DMS114 treated with DMSO at 0.1 percent for 48 hours (cell line): ENCODE measurements around the gene IGLL1.
"Not testable (repeated sequence)": the region's sequence is repeated elsewhere in the genome, so short reads cannot be mapped to it uniquely, and the experiment has no call there.

Experiments
- DNase-seq: peaks from one replicate; lab custom pipeline; 2025; ENCODE audit not compliant: unreplicated experiment; lab: John Stamatoyannopoulos, UW

The IGLL1 gene

DNA sequence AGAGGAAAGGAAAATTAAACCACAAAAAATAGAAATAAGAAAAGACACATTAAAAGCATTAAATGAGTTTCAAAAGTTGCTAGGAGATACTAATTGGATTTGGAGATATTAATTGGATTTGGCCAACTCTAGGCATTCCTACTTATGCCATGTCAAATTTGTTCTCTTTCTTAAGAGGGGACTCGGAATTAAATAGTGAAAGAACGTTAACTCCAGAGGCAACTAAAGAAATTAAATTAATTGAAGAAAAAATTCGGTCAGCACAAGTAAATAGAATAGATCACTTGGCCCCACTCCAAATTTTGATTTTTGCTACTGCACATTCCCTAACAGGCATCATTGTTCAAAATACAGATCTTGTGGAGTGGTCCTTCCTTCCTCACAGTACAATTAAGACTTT is 37.7 kb downstream of the IGLL1 start:
- not testable (repeated sequence) for DNase-seq

DNA sequence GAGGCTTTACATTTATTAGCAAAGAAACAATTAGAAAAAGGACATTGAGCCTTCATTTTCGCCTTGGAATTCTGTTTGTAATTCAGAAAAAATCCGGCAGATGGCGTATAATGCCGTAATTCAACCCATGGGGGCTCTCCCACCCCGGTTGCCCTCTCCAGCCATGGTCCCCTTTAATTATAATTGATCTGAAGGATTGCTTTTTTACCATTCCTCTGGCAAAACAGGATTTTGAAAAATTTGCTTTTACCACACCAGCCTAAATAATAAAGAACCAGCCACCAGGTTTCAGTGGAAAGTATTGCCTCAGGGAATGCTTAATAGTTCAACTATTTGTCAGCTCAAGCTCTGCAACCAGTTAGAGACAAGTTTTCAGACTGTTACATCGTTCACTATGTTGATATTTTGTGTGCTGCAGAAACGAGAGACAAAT is 38.2 kb downstream of the IGLL1 start:
- DNase-seq, result not testable (repeated sequence)

DNA sequence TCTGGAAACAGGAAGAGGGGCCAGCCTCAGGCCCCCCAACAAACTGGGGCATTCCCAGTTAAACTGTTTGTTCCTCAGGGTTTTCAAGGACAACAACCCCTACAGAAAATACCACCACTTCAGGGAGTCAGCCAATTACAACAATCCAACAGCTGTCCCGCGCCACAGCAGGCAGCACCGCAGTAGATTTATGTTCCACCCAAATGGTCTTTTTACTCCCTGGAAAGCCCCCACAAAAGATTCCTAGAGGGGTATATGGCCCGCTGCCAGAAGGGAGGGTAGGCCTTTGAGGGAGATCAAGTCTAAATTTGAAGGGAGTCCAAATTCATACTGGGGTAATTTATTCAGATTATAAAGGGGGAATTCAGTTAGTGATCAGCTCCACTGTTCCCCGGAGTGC is 39.3 kb downstream of the IGLL1 start:
- DNase-seq, result not testable (repeated sequence)

GRCh38 chr22:23539839-23540198 is 40.3 kb downstream of the IGLL1 start:
- DNase-seq, result not testable (repeated sequence)

DNA sequence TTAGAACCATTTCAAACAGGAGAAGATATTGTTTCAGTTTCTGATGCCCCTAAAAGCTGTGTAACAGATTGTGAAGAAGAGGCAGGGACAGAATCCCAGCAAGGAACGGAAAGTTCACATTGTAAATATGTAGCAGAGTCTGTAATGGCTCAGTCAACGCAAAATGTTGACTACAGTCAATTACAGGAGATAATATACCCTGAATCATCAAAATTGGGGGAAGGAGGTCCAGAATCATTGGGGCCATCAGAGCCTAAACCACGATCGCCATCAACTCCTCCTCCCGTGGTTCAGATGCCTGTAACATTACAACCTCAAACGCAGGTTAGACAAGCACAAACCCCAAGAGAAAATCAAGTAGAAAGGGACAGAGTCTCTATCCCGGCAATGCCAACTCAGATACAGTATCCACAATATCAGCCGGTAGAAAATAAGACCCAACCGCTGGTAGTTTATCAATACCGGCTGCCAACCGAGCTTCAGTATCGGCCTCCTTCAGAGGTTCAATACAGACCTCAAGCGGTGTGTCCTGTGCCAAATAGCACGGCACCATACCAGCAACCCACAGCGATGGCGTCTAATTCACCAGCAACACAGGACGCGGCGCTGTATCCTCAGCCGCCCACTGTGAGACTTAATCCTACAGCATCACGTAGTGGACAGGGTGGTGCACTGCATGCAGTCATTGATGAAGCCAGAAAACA is 40.8 kb downstream of the IGLL1 start:
- DNase-seq, result peak; percentile 67

- DNase-seq, result not testable (repeated sequence)
Measured at GRCh38 chr22:23538696-23539030, 41.4 kb downstream of the IGLL1 start.

- DNase-seq, result not testable (repeated sequence)
Measured at GRCh38 chr22:23537830-23538695, 42.0 kb downstream of the IGLL1 start.

- DNase-seq, result no peak
Measured at GRCh38 chr22:23537416-23537815, 42.7 kb downstream of the IGLL1 start.

DNA sequence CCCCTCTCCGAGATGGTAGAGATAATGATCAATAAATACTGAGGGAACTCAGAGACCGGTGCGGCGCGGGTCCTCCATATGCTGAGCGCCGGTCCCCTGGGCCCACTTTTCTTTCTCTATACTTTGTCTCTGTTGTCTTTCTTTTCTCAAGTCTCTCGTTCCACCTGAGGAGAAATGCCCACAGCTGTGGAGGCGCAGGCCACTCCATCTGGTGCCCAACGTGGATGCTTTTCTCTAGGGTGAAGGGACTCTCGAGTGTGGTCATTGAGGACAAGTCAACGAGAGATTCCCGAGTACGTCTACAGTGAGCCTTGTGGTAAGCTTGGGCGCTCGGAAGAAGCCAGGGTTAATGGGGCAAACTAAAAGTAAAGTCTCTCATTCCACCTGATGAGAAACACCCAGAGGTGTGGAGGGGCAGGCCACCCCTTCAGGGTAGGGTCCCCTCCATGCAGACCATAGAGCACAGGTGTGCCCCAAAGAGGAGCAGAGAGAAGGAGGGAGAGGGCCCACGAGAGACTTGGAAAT is 43.2 kb downstream of the IGLL1 start:
- DNase-seq, result no peak

DNA sequence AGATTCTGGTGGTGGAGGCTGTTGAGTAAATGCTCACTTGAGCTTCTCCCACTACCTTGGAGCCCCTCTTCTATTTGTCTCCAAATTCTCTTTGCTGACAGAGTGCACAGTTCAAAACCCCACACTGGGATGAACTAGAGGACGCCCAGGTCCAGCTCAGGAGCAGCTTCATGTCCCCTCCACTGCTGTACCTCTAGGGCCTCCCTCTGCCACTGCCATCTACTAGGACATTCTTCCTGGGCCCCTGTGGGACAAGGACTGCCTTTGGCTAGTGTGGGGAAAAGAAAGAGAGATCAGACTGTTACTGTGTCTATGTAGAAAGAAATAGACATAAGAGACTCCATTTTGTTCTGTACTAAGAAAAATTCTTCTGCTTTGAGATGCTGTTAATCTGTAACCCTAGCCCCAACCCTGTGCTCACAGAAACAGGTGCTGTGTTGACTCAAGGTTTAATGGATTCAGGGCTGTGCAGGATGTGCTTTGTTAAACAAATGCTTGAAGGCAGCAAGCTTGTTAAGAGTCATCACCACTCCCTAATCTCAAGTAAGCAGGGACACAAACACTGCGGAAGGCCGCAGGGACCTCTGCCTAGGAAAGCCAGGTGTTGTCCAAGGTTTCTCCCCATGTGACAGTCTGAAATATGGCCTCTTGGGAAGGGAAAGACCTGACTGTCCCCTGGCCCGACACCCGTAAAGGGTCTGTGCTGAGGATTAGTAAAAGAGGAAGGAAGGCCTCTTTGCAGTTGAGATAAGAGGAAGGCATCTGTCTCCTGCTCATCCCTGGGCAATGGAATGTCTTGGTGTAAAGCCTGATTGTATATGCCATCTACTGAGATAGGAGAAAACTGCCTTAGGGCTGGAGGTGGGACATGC is 44.1 kb downstream of the IGLL1 start:
- DNase-seq, result not testable (repeated sequence)

GRCh38 chr22:23534851-23535717 is 45.0 kb downstream of the IGLL1 start:
- no peak for DNase-seq

DNA sequence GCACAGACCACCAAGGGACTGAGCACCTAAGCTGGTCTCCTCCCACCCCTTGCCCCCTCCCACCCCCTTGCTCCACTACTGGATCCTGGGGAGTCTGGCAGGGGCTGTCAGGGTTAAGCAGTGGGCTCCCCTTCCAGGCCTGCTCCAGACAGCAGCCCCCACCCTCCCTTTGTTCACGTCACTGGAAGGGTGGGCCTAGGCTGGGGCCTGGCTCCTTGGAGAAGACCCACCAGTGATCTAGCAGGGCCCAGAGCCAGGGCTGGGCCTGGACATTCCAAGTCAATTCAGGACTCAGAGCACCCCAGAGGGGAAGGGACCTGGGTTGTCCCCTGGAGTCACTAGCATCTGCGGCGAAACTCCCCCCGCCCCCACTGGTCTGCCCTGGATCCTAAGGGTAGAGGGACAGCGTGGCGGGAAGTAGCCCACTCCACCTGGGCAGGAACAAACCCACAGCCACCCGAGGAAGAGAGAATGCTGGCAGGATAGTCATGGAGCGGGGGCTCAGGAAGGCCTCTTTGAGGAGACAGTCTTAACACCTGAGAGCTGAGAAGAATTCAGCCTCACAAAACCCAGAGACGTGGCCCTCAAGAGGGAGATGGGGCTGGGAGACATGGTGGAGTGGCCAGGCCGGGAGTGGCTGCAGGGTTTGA is 45.8 kb downstream of the IGLL1 start:
- DNase-seq, result no peak

- no peak for DNase-seq
Measured at GRCh38 chr22:23533771-23534191, 46.3 kb downstream of the IGLL1 start.

- DNase-seq, result peak; percentile 15
Measured at GRCh38 chr22:23533328-23533762, 46.7 kb downstream of the IGLL1 start.

DNA sequence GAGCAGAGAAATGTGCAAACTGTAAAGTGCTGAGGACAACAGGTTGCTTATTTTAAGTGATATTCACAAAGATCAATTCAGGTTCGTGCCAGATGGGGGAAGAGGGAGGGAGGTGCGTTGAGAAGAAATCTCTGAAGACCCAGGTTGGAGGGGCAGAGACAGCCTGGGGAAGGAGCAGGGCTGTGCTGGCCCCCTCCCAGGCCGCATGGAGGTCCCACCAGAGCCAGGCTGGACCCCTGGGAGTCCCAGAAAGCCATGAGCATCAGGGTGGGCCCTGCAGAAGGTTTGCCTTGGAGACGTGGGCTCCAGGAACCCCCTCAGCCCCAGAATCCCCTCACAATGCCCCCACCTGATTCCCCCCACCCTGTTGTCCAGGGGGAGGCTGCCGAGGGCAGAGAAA is 47.4 kb downstream of the IGLL1 start:
- no peak for DNase-seq

GRCh38 chr22:23531966-23532705 is 48.0 kb downstream of the IGLL1 start:
- no peak for DNase-seq

- DNase-seq, result no peak
Measured at GRCh38 chr22:23531283-23531956, 48.7 kb downstream of the IGLL1 start.

GRCh38 chr22:23530766-23531282 is 49.3 kb downstream of the IGLL1 start:
- no peak for DNase-seq
